GM21576 (cell line): ENCODE measurements around the gene AIFM1.
A peak's percentile ranks its signal among the peaks of the same experiment; 100 is the strongest.
"Not testable (repeated sequence)": the region's sequence is repeated elsewhere in the genome, so short reads cannot be mapped to it uniquely, and the experiment has no call there.

Source experiments
- ATAC-seq: cut with Tn5 transposase; IDR thresholded peaks from one replicate; pipeline ENCODE4 v1.9.1; 2021; ENCODE audit warnings: mild to moderate bottlenecking, moderate library complexity; ENCODE audit not compliant: unreplicated experiment

AIFM1 gene

GRCh38 chrX:130120746-130121504, 44.7 kb downstream of the AIFM1 start:
- ATAC-seq = peak; percentile 58

- ATAC-seq = peak; percentile 37
These were observed 45.3 kb downstream of the AIFM1 start for GRCh38 chrX:130120321-130120731.

- no peak for ATAC-seq
These were observed 46.2 kb downstream of the AIFM1 start for GRCh38 chrX:130119312-130119898.

DNA sequence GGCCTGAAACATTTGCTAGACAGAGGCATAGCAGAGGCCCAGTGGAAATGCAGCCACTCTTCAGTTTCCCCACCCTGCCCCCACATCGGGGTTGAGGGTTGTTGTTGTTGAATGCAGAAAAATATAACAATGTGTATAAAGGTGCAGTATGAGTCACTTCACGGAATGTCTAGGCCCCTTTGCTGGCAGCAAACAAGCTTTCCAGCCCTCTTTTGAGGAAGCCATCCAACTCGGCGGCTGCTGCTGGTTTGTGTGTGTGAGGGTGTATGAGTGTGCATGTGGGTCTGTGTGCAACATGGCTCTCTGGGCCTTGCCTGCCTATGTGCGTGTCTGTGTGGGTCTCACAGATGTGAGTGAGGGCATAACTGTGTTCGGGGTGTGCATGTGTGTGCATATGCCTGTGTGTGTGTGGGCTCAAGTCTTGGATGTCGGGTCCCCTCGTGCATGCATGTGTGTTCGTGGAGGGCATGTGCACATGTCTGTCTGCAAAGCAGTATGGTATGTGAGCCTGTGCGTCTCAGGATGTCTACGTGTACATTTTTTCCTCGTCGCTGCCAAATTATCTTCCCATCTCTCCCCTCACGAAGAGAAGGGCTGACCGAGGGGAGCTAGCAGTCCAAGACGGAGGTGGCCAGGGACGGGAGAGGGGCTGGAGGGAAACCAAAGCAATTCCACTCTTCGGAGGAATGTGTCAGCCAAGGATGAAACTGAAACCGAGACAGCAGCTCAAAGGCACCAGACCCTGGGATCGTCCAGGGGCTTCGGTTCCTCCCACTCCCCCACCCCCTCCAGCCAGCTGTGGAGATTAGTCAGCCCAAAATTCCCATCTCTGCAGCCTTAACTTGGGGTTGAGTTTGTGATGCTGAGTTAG, 47.0 kb downstream of the AIFM1 start:
- ATAC-seq = no peak

DNA sequence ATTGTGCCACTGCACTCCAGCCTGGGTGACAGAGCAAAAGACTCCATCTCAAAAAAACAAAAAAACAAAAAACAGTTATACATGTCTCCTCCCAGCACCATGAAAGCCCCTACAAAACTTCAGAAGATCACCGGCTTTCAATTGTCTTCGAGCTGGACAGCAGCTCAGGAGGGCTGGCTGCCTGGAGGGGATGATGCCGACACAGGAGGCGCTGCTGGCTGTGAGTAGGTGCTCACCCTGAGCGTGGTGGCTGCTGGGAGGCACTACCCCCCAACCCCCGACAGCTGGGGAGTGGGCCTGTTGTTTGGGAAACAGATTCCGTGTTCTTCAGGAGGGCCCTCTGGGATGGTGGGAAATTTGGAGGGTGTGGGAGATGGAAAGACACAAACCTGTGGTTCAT, 48.5 kb downstream of the AIFM1 start:
- ATAC-seq = no peak

GRCh38 chrX:130115119-130115885, 50.3 kb downstream of the AIFM1 start:
- ATAC-seq = not testable (repeated sequence)

- no peak for ATAC-seq
These were observed 51.5 kb downstream of the AIFM1 start for GRCh38 chrX:130114141-130114588.

DNA sequence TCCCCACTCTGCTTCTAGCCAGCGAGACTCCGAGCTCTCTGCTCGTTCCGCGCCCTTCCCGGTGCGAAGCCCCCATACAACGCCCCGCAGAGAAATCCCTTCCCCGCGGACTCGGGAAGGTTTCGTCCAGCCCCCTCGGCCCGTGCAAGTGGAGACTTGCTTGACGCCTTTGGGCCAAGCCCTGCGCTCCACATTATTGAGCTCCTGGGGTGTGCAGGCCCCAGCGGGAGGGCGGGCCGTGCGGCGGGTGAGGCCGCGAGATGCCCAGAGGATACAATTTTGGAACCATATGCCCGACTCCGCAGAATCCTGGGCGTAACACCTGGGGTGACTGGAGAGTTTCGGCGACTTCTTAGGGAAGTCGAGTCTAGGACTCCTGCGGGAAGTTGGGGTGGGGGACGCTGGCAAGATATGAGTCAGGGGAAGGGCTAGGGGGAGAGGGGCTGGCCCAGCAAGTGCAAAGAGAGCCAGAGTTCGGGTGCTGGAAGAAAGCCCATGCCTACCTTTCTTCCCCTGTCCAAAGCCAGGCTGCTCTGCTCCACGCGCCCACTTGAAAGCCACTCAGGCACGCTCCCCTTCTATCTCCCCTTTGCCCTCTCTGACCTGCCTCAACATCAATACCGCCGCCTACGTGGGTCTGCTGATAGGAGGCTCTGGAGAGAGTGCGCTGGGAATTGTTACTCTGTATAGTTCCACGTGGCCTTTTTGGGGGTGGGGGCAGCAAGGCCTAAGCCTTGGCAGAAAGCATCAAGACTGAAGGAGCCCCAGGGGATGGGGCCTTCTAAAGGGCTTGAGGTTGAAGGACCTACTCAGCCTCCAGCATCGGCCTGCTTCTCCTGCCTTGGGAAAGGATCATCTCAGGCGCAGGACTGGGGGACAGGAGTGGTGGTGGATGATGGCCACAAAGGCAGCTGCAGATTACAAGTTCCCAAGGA, 54.2 kb downstream of the AIFM1 start:
- no peak for ATAC-seq

DNA sequence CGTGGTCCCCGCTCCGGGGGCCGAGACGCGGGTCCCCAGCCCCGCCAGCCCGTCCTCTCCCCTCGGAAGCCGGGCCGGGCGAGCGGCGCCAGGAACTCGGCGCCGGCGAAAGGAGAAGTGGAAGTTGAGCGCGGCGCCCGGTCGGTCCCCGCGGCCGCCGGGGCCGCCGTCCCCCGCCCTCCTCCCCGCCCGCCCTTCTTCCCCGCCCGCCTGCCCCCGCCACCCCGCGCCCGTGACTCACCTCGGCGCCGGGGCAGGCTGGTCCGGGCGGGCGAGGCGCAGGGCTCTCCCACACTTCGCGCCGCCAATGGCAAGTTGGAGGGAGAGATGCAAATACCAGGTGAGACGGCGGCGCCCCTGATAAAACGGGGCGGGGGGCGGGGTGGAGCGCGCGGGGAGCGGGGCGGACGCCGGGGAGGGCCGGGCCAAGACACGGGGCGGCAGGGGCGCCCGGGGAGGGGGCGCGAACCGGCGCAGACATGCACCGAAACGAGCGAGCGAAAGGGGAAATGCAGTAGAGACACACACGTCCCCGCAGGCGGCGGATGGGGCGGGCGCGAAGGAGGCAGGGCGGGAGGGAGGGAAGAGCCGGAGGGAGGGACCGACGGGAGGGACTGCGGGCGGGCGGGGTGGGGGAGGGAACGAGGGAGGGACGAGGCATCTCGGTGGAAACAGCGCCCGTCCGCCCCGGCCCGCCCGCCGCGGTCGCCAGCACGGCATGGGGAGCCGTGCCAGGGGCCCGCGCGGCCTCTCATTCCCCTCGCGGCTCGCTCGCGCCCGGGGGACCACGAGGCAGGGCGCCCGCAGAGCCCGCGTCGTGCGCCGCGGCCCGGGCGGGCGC, 55.0 kb downstream of the AIFM1 start, which contains the start of gene ELF4:
Gene ELF4, minus strand, starts transcription at position 119 of the 841 bp plus-strand sequence. CDS start 29,167 bp downstream, outside the sequence.
- no peak for ATAC-seq

GRCh38 chrX:130109429-130110378, 55.9 kb downstream of the AIFM1 start:
- ATAC-seq = no peak

DNA sequence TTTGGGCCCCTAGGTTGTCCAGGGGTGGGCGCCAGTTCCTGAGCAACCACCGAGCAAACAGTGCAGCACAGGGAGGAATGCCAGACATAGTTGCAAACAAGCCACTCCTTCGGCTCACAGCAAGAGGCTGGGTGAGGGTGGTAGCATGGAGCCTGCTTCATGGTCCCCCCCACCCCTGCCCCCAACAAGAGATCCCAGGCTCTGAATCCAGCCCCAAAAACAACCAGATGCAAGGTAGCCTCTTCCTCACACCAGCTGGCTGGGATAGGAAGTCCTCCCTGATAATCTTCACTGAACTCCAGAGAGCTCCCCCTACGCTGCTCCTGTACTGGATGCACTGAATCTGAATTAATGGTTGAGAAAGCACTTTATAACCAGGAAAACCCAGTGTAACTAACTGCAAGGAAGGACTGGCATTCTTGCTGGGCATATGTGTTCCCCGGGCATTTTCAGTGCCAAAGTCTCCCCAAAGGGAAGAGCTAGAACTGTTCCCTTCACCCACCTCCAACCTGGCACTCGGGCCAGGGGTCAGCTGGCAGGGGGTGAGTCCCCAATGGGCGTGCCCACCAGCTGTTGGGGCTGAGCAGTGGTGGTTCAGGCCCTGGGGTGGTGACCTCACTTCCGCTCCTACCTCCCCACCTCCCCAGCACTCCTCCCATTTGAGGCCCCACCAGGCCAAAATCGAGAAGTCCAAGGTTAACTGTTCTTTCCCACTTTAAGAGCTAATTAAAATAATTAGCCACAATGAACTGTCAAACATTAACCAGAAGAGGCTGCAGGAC, 56.8 kb downstream of the AIFM1 start:
- peak; percentile 80 for ATAC-seq

DNA sequence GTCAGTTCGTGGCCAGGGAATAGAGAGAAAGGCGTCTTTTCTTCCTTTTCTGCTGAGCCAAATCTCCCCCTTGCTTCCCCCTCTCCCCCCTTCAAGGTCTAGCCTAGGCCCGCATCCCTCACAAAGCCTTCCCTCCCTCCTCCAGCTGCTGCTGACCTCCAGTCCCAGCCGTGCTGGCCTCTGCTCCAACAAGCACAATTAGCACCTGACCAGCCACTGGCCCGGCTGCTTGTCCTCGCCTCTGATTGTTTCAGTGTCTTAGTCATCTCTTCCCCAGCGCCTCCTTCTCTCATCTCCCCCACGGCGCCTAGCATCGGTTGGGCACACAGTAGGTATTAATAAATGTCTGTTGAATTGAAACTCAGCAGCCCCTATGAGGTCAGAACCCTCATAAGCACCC, 59.6 kb downstream of the AIFM1 start:
- ATAC-seq = no peak

DNA sequence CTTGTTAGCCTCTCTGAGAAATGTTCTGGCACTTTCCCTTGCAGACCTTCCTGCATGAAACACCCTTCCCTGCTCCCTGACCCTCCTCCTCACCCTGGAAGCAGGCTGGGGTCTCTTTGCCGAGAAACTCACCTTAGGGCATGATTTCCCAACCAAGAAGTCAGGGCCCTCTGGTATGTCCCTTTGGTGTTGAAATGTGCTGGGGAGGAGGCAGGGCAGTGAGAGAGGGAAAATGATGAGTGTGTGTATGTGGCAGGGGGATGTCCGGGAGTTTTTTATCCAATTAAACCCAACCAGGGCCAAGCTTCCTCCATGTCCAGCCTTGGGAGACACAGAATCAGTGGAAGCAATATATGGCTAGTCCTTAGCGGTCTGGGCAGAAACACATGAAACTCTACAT, 60.4 kb downstream of the AIFM1 start:
- no peak for ATAC-seq

DNA sequence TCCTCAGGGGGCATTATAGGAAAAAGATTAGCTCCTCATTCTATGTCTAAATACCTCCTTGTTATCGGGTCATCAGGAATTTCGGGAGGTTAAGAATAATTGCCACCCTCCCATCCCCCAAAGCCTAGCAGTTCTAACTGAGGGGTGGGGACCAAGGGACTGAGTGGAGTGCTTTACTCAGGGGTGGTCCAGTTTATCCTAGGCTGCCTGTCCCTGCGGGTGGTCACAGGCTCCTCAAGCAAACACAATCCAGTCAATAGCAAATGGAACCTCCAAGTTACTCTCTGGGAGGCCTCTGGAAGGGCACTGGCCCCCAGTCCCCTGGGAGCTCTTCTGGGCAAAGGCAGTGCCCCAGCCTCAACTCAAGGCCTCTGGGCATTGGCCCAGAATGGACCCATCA, 62.0 kb downstream of the AIFM1 start:
- ATAC-seq = no peak

GRCh38 chrX:130100180-130100579, 65.5 kb downstream of the AIFM1 start:
- ATAC-seq = no peak

DNA sequence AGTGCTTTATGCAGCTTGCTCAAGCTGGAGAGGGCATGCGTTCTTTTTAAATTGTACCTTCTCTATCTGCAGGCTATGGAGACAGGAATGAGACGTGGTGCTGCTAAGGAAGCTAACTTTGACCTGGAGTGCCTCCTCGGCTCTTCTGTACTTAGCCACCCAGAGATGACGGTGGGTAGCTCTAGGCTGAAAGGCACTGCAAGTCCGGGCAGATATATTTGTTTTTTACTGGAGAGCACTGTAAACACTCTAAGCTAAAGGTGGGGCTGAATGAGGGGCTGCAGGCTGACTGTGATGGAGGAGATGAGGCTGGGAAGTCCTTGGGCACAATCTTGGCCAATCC, 67.5 kb downstream of the AIFM1 start:
- ATAC-seq = no peak
